DMS 273 treated with DMSO at 0.1 percent for 48 hours (cell line): Measurements from ENCODE around the gene PUM1.
A peak's percentile ranks its signal among the peaks of the same experiment; 100 is the strongest.
"Not testable (repeated sequence)": the region's sequence is repeated elsewhere in the genome, so short reads cannot be mapped to it uniquely, and the experiment has no call there.

Experiments used
- DNase-seq: peaks from one replicate; lab custom pipeline; 2025; lab: John Stamatoyannopoulos, UW

Gene PUM1, protein sequence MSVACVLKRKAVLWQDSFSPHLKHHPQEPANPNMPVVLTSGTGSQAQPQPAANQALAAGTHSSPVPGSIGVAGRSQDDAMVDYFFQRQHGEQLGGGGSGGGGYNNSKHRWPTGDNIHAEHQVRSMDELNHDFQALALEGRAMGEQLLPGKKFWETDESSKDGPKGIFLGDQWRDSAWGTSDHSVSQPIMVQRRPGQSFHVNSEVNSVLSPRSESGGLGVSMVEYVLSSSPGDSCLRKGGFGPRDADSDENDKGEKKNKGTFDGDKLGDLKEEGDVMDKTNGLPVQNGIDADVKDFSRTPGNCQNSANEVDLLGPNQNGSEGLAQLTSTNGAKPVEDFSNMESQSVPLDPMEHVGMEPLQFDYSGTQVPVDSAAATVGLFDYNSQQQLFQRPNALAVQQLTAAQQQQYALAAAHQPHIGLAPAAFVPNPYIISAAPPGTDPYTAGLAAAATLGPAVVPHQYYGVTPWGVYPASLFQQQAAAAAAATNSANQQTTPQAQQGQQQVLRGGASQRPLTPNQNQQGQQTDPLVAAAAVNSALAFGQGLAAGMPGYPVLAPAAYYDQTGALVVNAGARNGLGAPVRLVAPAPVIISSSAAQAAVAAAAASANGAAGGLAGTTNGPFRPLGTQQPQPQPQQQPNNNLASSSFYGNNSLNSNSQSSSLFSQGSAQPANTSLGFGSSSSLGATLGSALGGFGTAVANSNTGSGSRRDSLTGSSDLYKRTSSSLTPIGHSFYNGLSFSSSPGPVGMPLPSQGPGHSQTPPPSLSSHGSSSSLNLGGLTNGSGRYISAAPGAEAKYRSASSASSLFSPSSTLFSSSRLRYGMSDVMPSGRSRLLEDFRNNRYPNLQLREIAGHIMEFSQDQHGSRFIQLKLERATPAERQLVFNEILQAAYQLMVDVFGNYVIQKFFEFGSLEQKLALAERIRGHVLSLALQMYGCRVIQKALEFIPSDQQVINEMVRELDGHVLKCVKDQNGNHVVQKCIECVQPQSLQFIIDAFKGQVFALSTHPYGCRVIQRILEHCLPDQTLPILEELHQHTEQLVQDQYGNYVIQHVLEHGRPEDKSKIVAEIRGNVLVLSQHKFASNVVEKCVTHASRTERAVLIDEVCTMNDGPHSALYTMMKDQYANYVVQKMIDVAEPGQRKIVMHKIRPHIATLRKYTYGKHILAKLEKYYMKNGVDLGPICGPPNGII

GRCh38 chr1:31065310-31066217 is at the start of gene PUM1:
Gene PUM1, minus strand, starts transcription at chr1:31065717. Its CDS starts 6,151 bp downstream, at chr1:31059566.
- DNase-seq = peak; percentile 95

GRCh38 chr1:31112266-31112935 is 46.9 kb upstream of the PUM1 start:
- DNase-seq = no peak

GRCh38 chr1:31111290-31111951 is 45.9 kb upstream of the PUM1 start:
- DNase-seq = no peak

- no peak for DNase-seq
Measured at GRCh38 chr1:31110846-31111245, 45.3 kb upstream of the PUM1 start.

DNA sequence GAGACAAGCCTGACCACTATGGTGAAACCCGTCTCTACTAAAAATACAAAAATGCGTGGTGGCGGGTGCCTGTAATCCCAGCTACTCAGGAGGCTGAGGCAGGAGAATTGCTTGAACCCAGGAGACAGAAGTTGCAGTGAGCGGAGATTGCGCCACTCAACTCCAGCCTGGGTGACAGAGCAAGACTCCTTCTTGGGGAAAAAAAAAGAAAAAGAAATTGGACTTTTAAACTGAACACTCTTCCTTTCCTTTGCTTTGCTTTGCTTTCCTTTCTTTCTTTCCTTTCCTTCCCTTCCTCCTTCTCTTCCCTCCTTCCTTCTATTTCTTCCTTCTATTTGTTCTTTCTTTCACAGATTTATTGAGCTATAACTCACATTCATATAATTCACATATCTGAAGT is 43.3 kb upstream of the PUM1 start:
- no peak for DNase-seq

GRCh38 chr1:31105646-31106045 is 40.1 kb upstream of the PUM1 start:
- DNase-seq = no peak

DNA sequence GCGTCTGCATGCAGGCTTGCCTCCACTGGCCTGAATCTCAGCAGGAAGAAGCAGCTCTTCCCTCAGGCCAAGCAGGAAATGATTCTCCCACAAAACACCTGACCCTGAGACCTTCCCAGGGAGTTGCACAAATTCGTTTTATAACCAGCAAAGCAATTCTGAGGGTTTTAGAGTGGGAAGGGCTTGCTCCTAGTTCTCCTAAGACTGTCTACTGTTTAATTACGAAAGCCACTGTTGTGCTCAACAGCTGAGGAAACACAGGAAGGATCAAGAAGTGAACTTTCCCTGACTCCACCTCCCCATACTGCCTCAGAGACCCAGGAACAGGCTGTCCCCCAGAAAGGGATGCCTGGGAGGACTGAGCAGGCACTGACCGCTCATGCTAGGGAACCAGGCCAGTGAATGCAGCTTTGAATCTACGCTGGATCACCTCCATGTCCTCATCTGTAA is 37.0 kb upstream of the PUM1 start:
- no peak for DNase-seq

DNA sequence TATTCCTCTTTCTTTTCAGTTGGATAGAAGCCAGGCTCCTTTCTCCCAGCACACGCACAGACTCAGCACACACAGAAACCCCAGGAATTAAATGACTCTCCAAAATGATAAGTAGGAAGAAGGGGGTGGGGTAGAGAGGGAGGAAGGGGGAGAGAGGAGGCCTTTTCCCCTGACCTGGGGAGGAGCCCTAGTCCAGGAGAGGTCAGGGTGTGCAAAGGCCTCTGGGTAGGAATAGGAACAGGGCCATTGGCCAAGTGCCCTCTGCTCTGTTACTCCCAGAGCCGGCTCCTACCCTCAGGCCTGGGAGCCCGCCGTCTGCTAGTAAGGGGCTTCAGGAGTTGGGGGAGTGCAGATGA is 35.6 kb upstream of the PUM1 start:
- no peak for DNase-seq

GRCh38 chr1:31099293-31100032 is 33.9 kb upstream of the PUM1 start:
- no peak for DNase-seq

DNA sequence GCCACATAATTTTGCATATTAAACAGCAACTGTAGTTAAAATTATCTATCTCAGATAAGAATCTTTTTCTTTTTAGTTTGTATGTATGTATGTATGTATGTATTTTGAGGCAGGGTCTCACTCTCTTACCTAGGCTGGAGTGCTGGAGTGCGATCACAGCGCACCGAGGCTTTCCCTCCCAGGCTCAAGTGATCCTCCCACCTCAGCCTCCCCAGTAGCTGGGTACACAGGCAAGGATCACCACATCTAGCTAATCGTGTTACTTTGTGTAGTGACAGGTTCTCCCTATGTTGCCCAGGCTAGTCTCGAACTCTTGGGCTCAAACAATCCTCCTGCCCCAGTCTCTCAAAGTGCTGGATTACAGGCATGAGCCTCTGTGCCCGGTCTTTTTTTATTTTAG is 30.5 kb upstream of the PUM1 start:
- no peak for DNase-seq

DNA sequence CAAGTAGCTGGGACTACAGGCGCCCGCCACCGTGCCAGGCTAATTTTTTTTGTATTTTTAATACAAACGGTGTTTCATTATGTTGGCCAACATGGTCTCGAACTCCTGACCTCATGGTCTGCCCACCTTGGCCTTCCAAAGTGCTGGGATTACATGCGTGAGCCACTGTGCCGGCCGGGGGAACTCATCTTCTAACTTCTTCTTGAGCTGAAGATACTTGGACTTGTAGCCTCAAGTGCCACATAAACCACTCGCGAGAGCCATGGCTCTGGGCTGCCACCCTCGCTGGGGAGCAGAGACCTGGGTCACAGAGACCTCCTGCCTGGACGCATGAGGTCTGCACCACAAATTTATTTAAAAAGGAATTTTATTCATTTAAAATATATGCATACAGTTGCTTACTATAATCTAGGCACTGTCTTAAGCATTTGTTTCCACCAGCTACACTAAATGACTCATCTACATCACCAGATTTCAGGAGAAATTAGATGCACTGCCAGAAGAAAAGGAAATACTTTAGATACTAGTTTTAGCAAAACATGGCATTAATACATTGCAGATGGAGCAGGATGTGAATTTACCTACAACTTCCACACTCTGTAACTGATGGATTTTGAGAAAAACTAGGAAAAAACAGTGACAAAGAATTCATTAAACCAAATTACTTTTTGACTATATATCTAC is 29.9 kb upstream of the PUM1 start:
- DNase-seq = no peak

GRCh38 chr1:31088081-31088480 is 22.6 kb upstream of the PUM1 start:
- DNase-seq = not testable (repeated sequence)

DNA sequence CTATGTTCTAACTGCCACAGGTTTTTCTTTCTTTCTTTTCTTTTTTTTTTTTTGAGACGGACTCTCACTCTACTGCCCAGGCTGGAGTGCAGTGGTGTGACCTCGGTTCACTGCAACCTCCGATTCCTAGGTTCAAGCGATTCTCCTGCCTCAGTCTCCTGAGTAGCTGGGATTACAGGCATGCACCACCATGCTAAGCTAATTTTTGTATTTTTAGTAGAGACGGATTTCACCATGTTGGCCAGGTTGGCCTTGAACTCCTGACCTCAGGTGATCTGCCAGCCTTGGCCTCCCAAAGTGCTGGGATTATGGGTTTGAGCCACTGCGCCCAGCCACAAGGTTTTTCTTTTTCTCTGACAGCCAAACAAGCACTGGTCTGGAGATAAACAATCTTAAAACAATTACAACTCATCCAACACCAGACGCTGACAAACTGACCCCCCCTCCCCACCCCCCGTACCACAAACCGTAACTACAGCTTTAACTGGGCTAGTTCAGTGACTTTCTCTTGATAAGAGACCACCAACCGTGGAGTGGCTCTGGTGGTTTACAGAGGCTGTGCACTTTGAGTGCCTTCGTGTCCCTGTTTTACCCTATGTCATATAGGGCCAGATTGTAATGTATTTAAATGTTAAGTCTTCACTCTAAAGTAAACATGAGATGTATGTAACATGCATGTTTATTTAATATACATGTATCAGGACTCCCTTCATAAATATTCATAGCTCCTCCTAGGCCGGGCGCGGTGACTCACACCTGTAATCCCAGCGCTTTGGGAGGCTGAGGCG is 19.5 kb upstream of the PUM1 start:
- no peak for DNase-seq

DNA sequence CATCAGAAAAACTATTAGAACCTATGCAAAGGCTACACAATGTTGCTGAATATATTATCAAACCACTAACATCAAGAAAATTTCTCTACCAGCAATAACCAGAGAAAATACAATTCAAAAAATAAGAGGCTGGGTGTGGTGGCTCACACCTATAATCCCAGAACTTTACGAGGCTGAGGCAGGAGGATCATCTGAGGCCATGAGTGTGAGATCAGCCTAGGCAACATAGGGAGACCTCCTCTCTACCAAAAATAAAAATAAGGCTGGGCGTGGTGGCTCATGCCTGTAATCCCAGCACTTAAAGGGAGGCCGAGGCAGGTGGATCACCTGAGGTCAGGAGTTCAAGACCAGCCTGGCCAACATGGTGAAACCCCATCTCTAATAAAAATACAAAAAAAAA is 16.9 kb upstream of the PUM1 start:
- no peak for DNase-seq

- no peak for DNase-seq
Measured at GRCh38 chr1:31073044-31073443, 7.5 kb upstream of the PUM1 start.

DNA sequence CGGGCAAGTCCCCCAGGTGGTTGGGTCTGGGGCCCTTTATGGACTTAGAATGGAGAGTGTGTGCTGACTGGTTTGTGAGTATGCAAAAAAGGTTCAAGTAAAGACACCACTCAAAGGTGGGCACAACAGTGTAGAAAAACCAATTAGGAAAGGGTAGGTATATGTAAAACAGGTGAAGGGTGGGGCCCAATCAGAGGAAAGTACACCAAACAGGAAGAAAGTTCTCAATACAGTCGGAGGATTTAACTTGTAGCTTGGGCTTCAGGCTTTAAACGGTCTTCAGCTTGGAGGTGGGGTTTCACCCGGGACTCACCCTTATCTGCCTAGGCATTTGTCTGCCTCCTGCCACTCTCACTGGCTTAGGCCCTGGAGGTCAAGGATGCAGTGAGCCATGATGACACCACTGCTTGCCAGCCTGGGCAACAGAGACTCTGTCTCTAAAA is 6.8 kb upstream of the PUM1 start:
- no peak for DNase-seq

DNA sequence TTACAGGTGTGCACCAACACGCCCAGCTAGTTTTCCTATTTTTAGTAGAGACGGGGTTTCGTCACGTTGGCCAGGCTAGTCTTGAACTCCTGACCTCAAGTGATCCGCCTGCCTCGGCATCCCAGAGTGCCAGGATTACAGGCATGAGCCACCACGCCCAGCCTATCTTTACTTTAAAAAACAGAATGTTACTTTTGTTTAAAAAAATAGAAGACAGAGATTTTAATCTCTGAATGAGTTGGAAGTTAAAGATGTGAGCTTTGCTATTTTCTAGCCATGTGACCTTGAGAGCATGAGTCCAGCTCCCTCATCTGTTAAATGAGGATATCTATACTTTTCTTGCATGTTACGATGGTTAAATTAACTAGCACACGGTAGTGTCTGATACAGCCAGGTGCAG is 3.9 kb upstream of the PUM1 start:
- DNase-seq = no peak

GRCh38 chr1:31064718-31065309 is 703 bp downstream of the PUM1 start:
- DNase-seq = no peak
